Activated CD8-positive, alpha-beta memory T cell treated with anti-CD3 and anti-CD28 coated beads, Interleukin-2, amount 50 U/mL, for 4 hours (primary cell): ENCODE data around the gene CD300LF.
A peak's percentile ranks its signal among the peaks of the same experiment; 100 is the strongest.

ENCODE experiments used
- DNase-seq: peaks from one replicate; pipeline ENCODE4 v3.0.0-alpha.2; 2020

The CD300LF gene

GRCh38 chr17:74682471-74683190 is 30.1 kb downstream of the CD300LF start:
- DNase-seq: no peak

GRCh38 chr17:74682028-74682427 is 30.7 kb downstream of the CD300LF start:
- DNase-seq: no peak

- DNase-seq: no peak
Measured at GRCh38 chr17:74680941-74681340, 31.8 kb downstream of the CD300LF start.

- no peak for DNase-seq
Measured at GRCh38 chr17:74680213-74680612, 32.5 kb downstream of the CD300LF start.

- DNase-seq: no peak
Measured at GRCh38 chr17:74679374-74679773, 33.3 kb downstream of the CD300LF start.

- no peak for DNase-seq
Measured at GRCh38 chr17:74678541-74678940, 34.2 kb downstream of the CD300LF start.

GRCh38 chr17:74677558-74678466 is 34.9 kb downstream of the CD300LF start:
- DNase-seq: no peak

GRCh38 chr17:74671031-74671771 is 41.5 kb downstream of the CD300LF start:
- peak; percentile 66 for DNase-seq

GRCh38 chr17:74670329-74670728 is 42.4 kb downstream of the CD300LF start:
- no peak for DNase-seq

GRCh38 chr17:74663561-74663960 is 49.2 kb downstream of the CD300LF start:
- no peak for DNase-seq

- DNase-seq: no peak
Measured at GRCh38 chr17:74659889-74660288, 52.8 kb downstream of the CD300LF start.

GRCh38 chr17:74658620-74659019 is 54.1 kb downstream of the CD300LF start:
- DNase-seq: no peak

- no peak for DNase-seq
Measured at GRCh38 chr17:74654742-74655141, 58.0 kb downstream of the CD300LF start.

- no peak for DNase-seq
Measured at GRCh38 chr17:74652020-74652419, 60.7 kb downstream of the CD300LF start.

GRCh38 chr17:74649909-74650308 is 62.8 kb downstream of the CD300LF start:
- DNase-seq: no peak

GRCh38 chr17:74647871-74648672 is 64.7 kb downstream of the CD300LF start:
- no peak for DNase-seq

GRCh38 chr17:74646231-74646630 is 66.5 kb downstream of the CD300LF start:
- no peak for DNase-seq

- no peak for DNase-seq
Measured at GRCh38 chr17:74645010-74645409, 67.7 kb downstream of the CD300LF start.

- no peak for DNase-seq
Measured at GRCh38 chr17:74644419-74644818, 68.3 kb downstream of the CD300LF start.
